ENCODE measurements around the gene PTPN21. TPM values are rescaled to one million over a fixed set of nuclear protein-coding genes. Genes with fewer than 3 reads are reported as not detected.

Gene PTPN21
- total RNA-seq, 2 experiments from 2014 or later = 0.17 TPM; not detected in 1

DNA sequence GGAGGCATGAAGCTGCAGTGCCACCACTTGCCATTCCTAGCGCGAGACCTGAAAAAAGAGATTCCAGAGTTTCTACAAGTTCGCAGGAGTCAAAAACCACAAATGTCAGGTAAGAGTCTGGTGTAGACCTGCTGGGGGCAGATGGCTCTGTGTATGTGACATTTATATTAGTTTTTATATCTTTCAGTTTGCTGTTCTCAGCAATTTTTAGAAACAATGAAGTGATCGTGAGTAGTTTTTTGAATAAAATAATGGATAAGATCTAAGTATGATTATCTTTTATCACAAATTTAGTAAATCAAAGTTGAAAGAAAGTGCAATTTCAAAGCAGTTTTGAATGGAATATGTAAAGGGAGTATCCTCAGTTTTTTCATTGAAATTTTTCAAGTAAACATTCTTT, 17.3 kb upstream of the PTPN21 start:
- no peaks in the 10 kb centered on the region for H3K27me3 Mint-ChIP-seq (ENCODE audit: low read depth)
- CTCF ChIA-PET = no interaction called here
- no peak overlapping the region for H3K4me3 Mint-ChIP-seq
- peaks cover 60% of the 10 kb centered on the region for H3K36me3 Mint-ChIP-seq (ENCODE audit: low read depth)
- peaks cover 6% of the 10 kb centered on the region for H3K9me3 Mint-ChIP-seq
- intact Hi-C loops (cut with micrococcal nuclease) = no loop called here
- peaks cover 6% of the 10 kb centered on the region for H3K4me1 Mint-ChIP-seq (ENCODE audit: low read depth)
- no peak for DNase-seq
- H3K27ac Mint-ChIP-seq = no peak overlapping the region

DNA sequence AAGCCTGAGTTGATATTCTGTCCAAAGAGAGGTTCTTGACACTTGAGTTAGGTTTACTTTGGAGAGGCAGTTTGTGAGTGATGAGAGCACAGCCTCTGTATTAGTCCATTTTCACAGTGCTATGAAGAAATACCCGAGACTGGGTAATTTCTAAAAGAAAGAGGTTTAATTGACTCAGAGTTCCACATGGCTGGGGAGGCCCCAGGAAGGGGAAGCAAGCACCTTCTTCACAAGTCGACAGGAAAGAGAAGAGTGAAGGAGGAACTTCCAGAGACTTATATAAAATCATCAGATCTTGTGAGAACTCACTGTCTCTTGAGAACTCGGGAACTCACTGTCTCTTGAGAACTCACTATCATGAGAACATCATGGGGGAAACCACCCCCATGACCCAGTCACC, 13.4 kb upstream of the PTPN21 start:
- Mint-ChIP-seq H3K27ac (no peak overlapping the region), H3K4me3 (no peak overlapping the region), H3K4me1 (ENCODE audit: low read depth) (peaks cover 21% of the 10 kb centered on the region), H3K36me3 (ENCODE audit: low read depth) (peaks cover 52% of the 10 kb centered on the region), H3K9me3 (peaks cover 6% of the 10 kb centered on the region), H3K27me3 (ENCODE audit: low read depth) (no peaks in the 10 kb centered on the region)
- intact Hi-C loops (cut with micrococcal nuclease) = loop anchor here (10.0 kb wide), 1 partner anchor 623 kb away; no protein-coding TSS in a partner anchor
- CTCF ChIA-PET = no interaction called here
- peak; percentile 11 for DNase-seq

DNA sequence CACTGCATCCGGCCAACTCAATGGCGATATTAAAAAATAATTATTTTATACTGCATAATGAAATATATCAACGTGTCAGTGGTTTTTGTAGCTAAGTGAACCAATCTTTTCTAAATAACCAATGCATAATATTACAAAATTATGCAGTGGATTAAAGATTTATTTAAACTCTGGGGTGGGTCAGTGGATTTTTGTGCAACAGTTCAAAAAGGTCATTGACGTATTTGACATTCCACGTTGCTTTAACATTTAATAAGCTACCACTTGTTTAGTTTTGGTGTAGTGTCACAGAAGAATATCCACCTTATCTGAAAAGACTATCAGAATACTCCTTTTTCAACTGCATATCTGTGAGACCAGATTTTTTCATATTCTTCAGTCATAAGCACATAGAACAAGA, 10.6 kb upstream of the PTPN21 start:
- H3K4me1 Mint-ChIP-seq (ENCODE audit: low read depth) = peaks cover 28% of the 10 kb centered on the region
- H3K27ac Mint-ChIP-seq = no peak overlapping the region
- intact Hi-C loops (cut with micrococcal nuclease) = loop anchor here (10.0 kb wide), 1 partner anchor 621 kb away; no protein-coding TSS in a partner anchor
- CTCF ChIA-PET = no interaction called here
- H3K27me3 Mint-ChIP-seq (ENCODE audit: low read depth) = peaks cover 9% of the 10 kb centered on the region
- H3K9me3 Mint-ChIP-seq = peaks cover 6% of the 10 kb centered on the region
- no peak for DNase-seq
- H3K4me3 Mint-ChIP-seq = no peak overlapping the region
- H3K36me3 Mint-ChIP-seq (ENCODE audit: low read depth) = peaks cover 35% of the 10 kb centered on the region

DNA sequence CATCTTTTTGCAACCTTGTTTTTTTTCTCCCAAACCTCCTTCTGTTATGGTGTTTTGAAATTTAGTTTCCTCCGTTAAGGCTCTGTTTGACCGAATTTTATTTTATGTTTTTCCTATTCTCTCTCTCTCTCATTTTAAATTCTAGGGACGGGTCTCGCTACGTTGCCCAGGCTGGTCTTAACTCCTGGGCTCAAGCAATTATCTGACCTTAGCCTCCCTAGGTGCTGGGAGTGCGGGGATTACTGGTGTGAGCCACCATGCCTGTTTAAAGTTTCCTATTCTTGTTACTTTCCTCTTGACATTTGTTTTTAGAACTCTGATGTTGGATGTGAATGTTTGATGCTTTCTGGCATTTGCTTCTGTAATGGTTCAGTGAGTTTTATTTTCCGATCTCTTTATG, 9.0 kb upstream of the PTPN21 start:
- intact Hi-C loops (cut with micrococcal nuclease) = loop anchor here (1.0 to 10.0 kb wide), 10 partner anchors 36 to 1391 kb away; partner anchors contain the start of genes EFCAB11, EML5, GALC and GPR65
- peak overlapping the region; percentile 47 for H3K27ac Mint-ChIP-seq
- peaks cover 9% of the 10 kb centered on the region for H3K27me3 Mint-ChIP-seq (ENCODE audit: low read depth)
- peaks cover 29% of the 10 kb centered on the region for H3K4me1 Mint-ChIP-seq (ENCODE audit: low read depth)
- DNase-seq = no peak
- peaks cover 6% of the 10 kb centered on the region for H3K9me3 Mint-ChIP-seq
- peaks cover 25% of the 10 kb centered on the region for H3K36me3 Mint-ChIP-seq (ENCODE audit: low read depth)
- CTCF ChIA-PET = no interaction called here
- peak overlapping the region; percentile 86 for H3K4me3 Mint-ChIP-seq

DNA sequence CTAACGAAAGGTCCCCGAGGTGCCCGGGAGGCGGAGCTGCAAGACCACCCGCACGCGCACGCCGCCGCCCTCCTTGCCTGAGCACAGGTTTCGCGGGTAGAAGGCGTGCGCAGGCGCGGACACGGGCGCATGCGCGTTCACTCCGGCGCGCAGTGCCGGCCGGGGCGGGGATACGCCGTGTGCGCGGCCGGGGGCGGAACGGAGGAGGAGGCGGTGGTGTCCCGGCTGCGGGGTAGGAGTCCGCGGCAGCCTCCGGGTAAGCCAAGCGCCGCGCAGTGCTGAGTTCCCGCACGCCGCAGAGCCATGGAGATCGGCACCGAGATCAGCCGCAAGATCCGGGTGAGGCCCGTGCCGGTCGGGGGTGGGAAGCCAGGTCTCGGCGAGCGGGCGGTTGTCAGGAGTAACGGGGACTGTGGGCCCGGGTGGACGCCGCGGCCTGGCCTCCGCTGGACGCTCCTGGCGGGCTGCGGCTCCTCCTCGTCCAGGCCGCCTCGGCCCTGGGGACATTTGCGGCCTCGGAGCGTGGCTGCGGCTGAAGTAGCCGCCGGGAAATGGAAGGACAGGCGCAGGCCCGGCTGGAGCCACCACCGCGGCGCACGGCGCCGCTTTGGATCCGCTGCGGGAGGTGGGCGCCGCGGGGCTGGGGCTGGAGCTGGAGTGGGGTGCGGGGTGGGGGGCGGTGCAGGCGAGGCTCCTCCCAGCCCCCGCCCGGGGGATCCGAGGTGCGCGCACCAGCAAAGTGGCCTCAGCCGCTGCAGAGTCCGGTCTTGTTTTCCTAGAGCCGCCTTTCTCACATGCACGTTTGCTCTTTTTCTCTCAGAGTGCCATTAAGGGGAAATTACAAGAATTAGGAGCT, 8.3 kb upstream of the PTPN21 start, which contains the start of gene ZC3H14:
TSS of gene ZC3H14 (plus strand) at position 207 of the 856 bp plus-strand sequence. CDS start at position 304, 97 bp downstream.
- DNase-seq = peak; percentile 87
- Mint-ChIP-seq H3K4me1 (ENCODE audit: low read depth) (peaks cover 28% of the 10 kb centered on the region), H3K27me3 (ENCODE audit: low read depth) (peaks cover 9% of the 10 kb centered on the region), H3K36me3 (ENCODE audit: low read depth) (peaks cover 17% of the 10 kb centered on the region), H3K4me3 (peak within 1 kb of the TSS; percentile 86), H3K9me3 (peaks cover 2% of the 10 kb centered on the region), H3K27ac (peak within 1 kb of the TSS; percentile 82)
- CTCF ChIA-PET = no interaction called here
- intact Hi-C loops (cut with micrococcal nuclease) = loop anchor here (1.0 to 10.0 kb wide), 11 partner anchors 12 to 1392 kb away; partner anchors contain the start of genes EFCAB11, EML5, GALC and GPR65

DNA sequence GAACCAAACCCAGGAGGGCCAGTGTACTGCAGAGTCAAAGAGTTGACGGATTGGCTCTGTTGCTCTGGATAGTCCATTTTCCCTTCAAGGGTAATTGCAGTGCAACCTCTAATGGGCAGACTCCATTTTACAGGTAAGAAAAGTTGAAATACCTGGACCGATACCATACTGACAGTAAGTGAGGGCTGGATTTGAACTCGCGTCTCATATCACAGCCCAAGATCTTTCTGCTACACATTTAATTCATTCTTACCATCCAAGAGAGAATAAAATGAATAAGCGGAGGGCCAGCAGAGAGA, 7.7 kb upstream of the PTPN21 start:
- CTCF ChIA-PET = no interaction called here

GRCh38 chr14:88559852-88560251, 5.0 kb upstream of the PTPN21 start:
- Mint-ChIP-seq H3K4me1 (ENCODE audit: low read depth) (peaks cover 38% of the 10 kb centered on the region), H3K27me3 (ENCODE audit: low read depth) (peaks cover 24% of the 10 kb centered on the region), H3K36me3 (ENCODE audit: low read depth) (peaks cover 1% of the 10 kb centered on the region), H3K27ac (no peak overlapping the region), H3K9me3 (no peaks in the 10 kb centered on the region), H3K4me3 (no peak overlapping the region)
- intact Hi-C loops (cut with micrococcal nuclease) = loop anchor here (1.0 to 10.0 kb wide), 6 partner anchors 68 to 615 kb away; partner anchors contain the start of genes GALC, GPR65 and SPATA7
- no peak for DNase-seq
- CTCF ChIA-PET = no interaction called here

More for the DNA sequence above, 7.7 kb upstream of the PTPN21 start:
- no peaks in the 10 kb centered on the region for H3K9me3 Mint-ChIP-seq
- intact Hi-C loops (cut with micrococcal nuclease) = loop anchor here (1.0 to 10.0 kb wide), 9 partner anchors 11 to 1392 kb away; partner anchors contain the start of genes EFCAB11, GALC, GPR65 and SPATA7
- peaks cover 9% of the 10 kb centered on the region for H3K27me3 Mint-ChIP-seq (ENCODE audit: low read depth)
- H3K4me3 Mint-ChIP-seq = peak overlapping the region; percentile 86
- peaks cover 29% of the 10 kb centered on the region for H3K4me1 Mint-ChIP-seq (ENCODE audit: low read depth)
- H3K27ac Mint-ChIP-seq = peak overlapping the region; percentile 54
- H3K36me3 Mint-ChIP-seq (ENCODE audit: low read depth) = peaks cover 12% of the 10 kb centered on the region
- no peak for DNase-seq

GRCh38 chr14:88556581-88556980, 1.8 kb upstream of the PTPN21 start:
- no peak overlapping the region for H3K27ac Mint-ChIP-seq
- H3K9me3 Mint-ChIP-seq = no peaks in the 10 kb centered on the region
- no peaks in the 10 kb centered on the region for H3K36me3 Mint-ChIP-seq (ENCODE audit: low read depth)
- CTCF ChIA-PET = no interaction called here
- peaks cover 31% of the 10 kb centered on the region for H3K4me1 Mint-ChIP-seq (ENCODE audit: low read depth)
- no peak overlapping the region for H3K4me3 Mint-ChIP-seq
- no peak for DNase-seq
- intact Hi-C loops (cut with micrococcal nuclease) = loop anchor here (2.0 kb wide), 1 partner anchor 456 kb away; no protein-coding TSS in a partner anchor
- peaks cover 37% of the 10 kb centered on the region for H3K27me3 Mint-ChIP-seq (ENCODE audit: low read depth)

DNA sequence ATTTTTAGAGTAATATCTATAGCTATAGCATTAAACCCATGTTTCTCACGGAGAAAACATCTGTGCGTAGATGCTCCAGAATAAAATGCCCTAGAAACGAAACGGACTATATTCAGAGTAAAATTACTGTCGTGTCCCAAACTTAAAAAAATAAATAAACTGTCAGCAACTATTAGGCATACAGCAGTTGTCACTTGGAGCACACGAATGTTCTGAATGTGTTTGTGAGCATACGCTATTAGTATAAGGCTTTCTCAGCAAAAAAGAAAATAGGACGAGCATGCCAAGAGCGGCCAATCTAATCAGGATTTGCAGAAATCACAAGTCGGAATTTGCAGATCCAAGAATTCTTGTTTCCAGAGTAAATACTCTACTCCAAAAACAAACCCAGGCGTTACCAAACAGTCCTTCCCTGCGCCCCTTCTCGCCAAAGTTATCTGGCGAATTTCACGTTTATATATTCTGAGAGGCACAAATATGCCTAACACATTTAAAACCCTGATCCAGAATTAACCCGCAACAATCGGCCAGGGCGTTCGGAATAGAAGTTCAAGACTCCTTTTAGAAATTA, 836 bp downstream of the PTPN21 start:
- Mint-ChIP-seq H3K4me3 (peak overlapping the region; percentile 68), H3K9me3 (no peaks in the 10 kb centered on the region), H3K4me1 (ENCODE audit: low read depth) (peaks cover 31% of the 10 kb centered on the region), H3K36me3 (ENCODE audit: low read depth) (no peaks in the 10 kb centered on the region), H3K27me3 (ENCODE audit: low read depth) (peaks cover 33% of the 10 kb centered on the region), H3K27ac (no peak overlapping the region)
- intact Hi-C loops (cut with micrococcal nuclease) = loop anchor here (2.0 kb wide), 1 partner anchor 61 kb away; no protein-coding TSS in a partner anchor
- CTCF ChIA-PET = interaction anchor here (0.6 kb wide), 1 partner anchor 1682 kb away, joined by 4 read pairs; no protein-coding TSS in a partner anchor
- DNase-seq = no peak

- H3K4me1 Mint-ChIP-seq (ENCODE audit: low read depth) = peaks cover 28% of the 10 kb centered on the region
- DNase-seq = no peak
- no peak overlapping the region for H3K4me3 Mint-ChIP-seq
- H3K27me3 Mint-ChIP-seq (ENCODE audit: low read depth) = peaks cover 33% of the 10 kb centered on the region
- no peaks in the 10 kb centered on the region for H3K36me3 Mint-ChIP-seq (ENCODE audit: low read depth)
- intact Hi-C loops (cut with micrococcal nuclease) = loop anchor here (2.0 kb wide), 1 partner anchor 60 kb away; no protein-coding TSS in a partner anchor
- CTCF ChIA-PET = no interaction called here
- no peak overlapping the region for H3K27ac Mint-ChIP-seq
- no peaks in the 10 kb centered on the region for H3K9me3 Mint-ChIP-seq
Observed at GRCh38 chr14:88552876-88553275, 1.9 kb downstream of the PTPN21 start.

GRCh38 chr14:88551980-88552431, 2.8 kb downstream of the PTPN21 start:
- CTCF ChIA-PET = interaction anchor here (1.3 kb wide), 1 partner anchor 61 kb away, joined by 6 read pairs; no protein-coding TSS in a partner anchor
- peak overlapping the region; percentile 74 for H3K4me3 Mint-ChIP-seq
- DNase-seq = no peak
- H3K4me1 Mint-ChIP-seq (ENCODE audit: low read depth) = peaks cover 21% of the 10 kb centered on the region
- H3K27ac Mint-ChIP-seq = no peak overlapping the region
- intact Hi-C loops (cut with micrococcal nuclease) = loop anchor here (1.0 to 2.0 kb wide), 2 partner anchors 10 to 59 kb away; no protein-coding TSS in a partner anchor
- no peaks in the 10 kb centered on the region for H3K36me3 Mint-ChIP-seq (ENCODE audit: low read depth)
- no peaks in the 10 kb centered on the region for H3K9me3 Mint-ChIP-seq
- peaks cover 33% of the 10 kb centered on the region for H3K27me3 Mint-ChIP-seq (ENCODE audit: low read depth)
